HCT116 (cell line): Measurements from ENCODE around the gene TLE4.

Experiments used
- CBX3 ChIP-seq: IDR thresholded peaks from 2 replicates; pipeline ENCODE4 v1.6.1; 2012; ENCODE audit warnings: low read depth
- CTCF ChIP-seq, 3 experiments: fragments of 200-600 bp in 1 of 3; sonication (generic) in 1 of 3; IDR thresholded peaks in 2 of 3; conservative IDR thresholded peaks in 1 of 3; 2 replicates each; pipeline ENCODE4 v1.5.1; 2012 to 2017; ENCODE audit warnings: low read depth in 2 of 3, low read length in 2 of 3, antibody characterized with exemption in 1 of 3, borderline replicate concordance in 1 of 3, control low read depth in 1 of 3, mild to moderate bottlenecking in 1 of 3, mixed read lengths in 1 of 3, mixed run types in 1 of 3, moderate library complexity in 1 of 3; ENCODE audit not compliant: insufficient read depth in 1 of 3
- EGR1 ChIP-seq: IDR thresholded peaks from 2 replicates; pipeline ENCODE4 v1.6.1; 2012; ENCODE audit warnings: low read depth
- EZH2 ChIP-seq: fragments of 200-600 bp; sonication (generic); IDR thresholded peaks from 2 replicates; pipeline ENCODE4 v1.6.1; 2017; ENCODE audit warnings: antibody characterized with exemption, mixed run types
- MAX ChIP-seq: IDR thresholded peaks from 2 replicates; pipeline ENCODE4 v1.6.1; 2012
- POLR2A ChIP-seq: IDR thresholded peaks from 2 replicates; pipeline ENCODE4 v1.7.0; 2011; ENCODE audit warnings: borderline replicate concordance; ENCODE audit not compliant: insufficient read depth, insufficient read length; ENCODE audit errors: extremely low read depth
- POLR2AphosphoS5 ChIP-seq: IDR thresholded peaks from 2 replicates; pipeline ENCODE4 v1.6.1; 2011; ENCODE audit warnings: mild to moderate bottlenecking, low read depth, low read length, moderate library complexity
- RAD21 ChIP-seq: IDR thresholded peaks from 2 replicates; pipeline ENCODE4 v1.6.1; 2012; ENCODE audit warnings: low read depth, mild to moderate bottlenecking
- SIN3A ChIP-seq: IDR thresholded peaks from 2 replicates; pipeline ENCODE4 v1.6.1; 2012; ENCODE audit warnings: low read depth
- SP1 ChIP-seq: IDR thresholded peaks from 2 replicates; pipeline ENCODE4 v1.6.1; 2012; ENCODE audit warnings: low read depth
- YY1 ChIP-seq: IDR thresholded peaks from 2 replicates; pipeline ENCODE4 v1.6.1; 2011; ENCODE audit warnings: low read length, low read depth, moderate library complexity, mild to moderate bottlenecking; ENCODE audit not compliant: insufficient replicate concordance; ENCODE audit errors: extremely low read depth
- ZNF274 ChIP-seq: fragments of 200-500 bp; sonication (Bioruptor generic); IDR thresholded peaks from 2 replicates; pipeline ENCODE4 v1.6.1; 2014; ENCODE audit warnings: mild to moderate bottlenecking, low read depth, low read length, inconsistent platforms

GRCh38 chr9:79574781-79575180 is 3.0 kb downstream of the TLE4 start:
- no peak for TF ChIP-seq SP1
- TF ChIP-seq EZH2: no peak
- no peak for TF ChIP-seq CTCF (IDR thresholded peaks at IDR 0.05 in 2 of 3, conservative IDR thresholded peaks at IDR 0.05 in 1 of 3; ENCODE audit: borderline replicate concordance in 1 of 3, insufficient read depth in 1 of 3, low read depth in 2 of 3, low read length in 2 of 3)
- TF ChIP-seq RAD21: no peak
- no peak for TF ChIP-seq MAX
- no peak for TF ChIP-seq POLR2A
- no peak for TF ChIP-seq CBX3
- no peak for TF ChIP-seq SIN3A
- TF ChIP-seq EGR1: no peak
- TF ChIP-seq ZNF274: no peak
- no peak for TF ChIP-seq YY1
- no peak for TF ChIP-seq POLR2AphosphoS5
